Measurements from ENCODE around the gene KCNJ12.
A peak's percentile ranks its signal among the peaks of the same experiment; 100 is the strongest.
"Not testable (repeated sequence)": the region's sequence is repeated elsewhere in the genome, so short reads cannot be mapped to it uniquely, and the experiment has no call there.

The KCNJ12 gene

GRCh38 chr17:21455761-21456160 lies 79.6 kb downstream of the KCNJ12 start:
- DNase-seq, result no peak

- DNase-seq, result not testable (repeated sequence)
These were observed 80.3 kb downstream of the KCNJ12 start for GRCh38 chr17:21456449-21456848.

GRCh38 chr17:21457051-21458026 lies 81.2 kb downstream of the KCNJ12 start:
- DNase-seq, result peak; percentile 97

GRCh38 chr17:21458054-21458453 lies 81.9 kb downstream of the KCNJ12 start:
- DNase-seq, result no peak

- DNase-seq, result no peak
These were observed 83.4 kb downstream of the KCNJ12 start for GRCh38 chr17:21459536-21459935.

- DNase-seq, result no peak
These were observed 84.2 kb downstream of the KCNJ12 start for GRCh38 chr17:21460358-21460757.

- no peak for DNase-seq
These were observed 86.1 kb downstream of the KCNJ12 start for GRCh38 chr17:21462237-21462636.

- DNase-seq, result no peak
These were observed 87.1 kb downstream of the KCNJ12 start for GRCh38 chr17:21463204-21463661.

GRCh38 chr17:21463779-21464407 lies 87.7 kb downstream of the KCNJ12 start:
- no peak for DNase-seq

GRCh38 chr17:21464611-21465021 lies 88.5 kb downstream of the KCNJ12 start:
- no peak for DNase-seq

GRCh38 chr17:21466550-21466949 lies 90.4 kb downstream of the KCNJ12 start:
- no peak for DNase-seq

GRCh38 chr17:21467196-21467595 lies 91.0 kb downstream of the KCNJ12 start:
- no peak for DNase-seq

- no peak for DNase-seq
These were observed 91.8 kb downstream of the KCNJ12 start for GRCh38 chr17:21467739-21468490.
